Progenitor cell of endocrine pancreas (in vitro differentiated cells): Measurements from ENCODE around the gene OTOP1. TPM values are rescaled to one million over a fixed set of nuclear protein-coding genes. Genes with fewer than 3 reads are reported as not detected.

Source experiments
- DNase-seq: peaks from one replicate; pipeline ENCODE4 v3.0.0; 2021; ENCODE audit warnings: low spot score; ENCODE audit not compliant: unreplicated experiment
- H3K27ac Mint-ChIP-seq: 2 replicates; pipeline ENCODE4 v1.8.0; 2021; ENCODE audit warnings: mild to moderate bottlenecking, moderate library complexity, mixed read lengths
- H3K27me3 Mint-ChIP-seq: 2 replicates; pipeline ENCODE4 v1.8.0; 2021; ENCODE audit warnings: mixed read lengths
- H3K36me3 Mint-ChIP-seq: 2 replicates; pipeline ENCODE4 v1.8.0; 2022; ENCODE audit warnings: mixed read lengths; ENCODE audit not compliant: insufficient read depth
- H3K4me1 Mint-ChIP-seq: 2 replicates; pipeline ENCODE4 v1.8.0; 2021; ENCODE audit warnings: low read depth, mixed read lengths
- H3K4me3 Mint-ChIP-seq: 2 replicates; pipeline ENCODE4 v1.8.0; 2021; ENCODE audit warnings: low read depth, mild to moderate bottlenecking, moderate library complexity, mixed read lengths
- H3K9me3 Mint-ChIP-seq: 2 replicates; pipeline ENCODE4 v1.8.0; 2021; ENCODE audit warnings: low read depth, mixed read lengths
- CTCF ChIP-seq: fragments of 200-600 bp; sonication (generic); IDR thresholded peaks from one replicate; pipeline ENCODE4 v1.5.0; 2021; ENCODE audit warnings: antibody characterized with exemption, mild to moderate bottlenecking; ENCODE audit not compliant: unreplicated experiment
- total RNA-seq: library from RNA; stranded (reverse); gene quantifications from 2 replicates; pipeline ENCODE4 v1.2.1, GENCODE V29; 2021

The OTOP1 gene
- total RNA-seq, 1 donor from 2014 or later: not detected

GRCh38 chr4:4206204-4206603 is 20.5 kb downstream of the OTOP1 start:
- no peaks in the 10 kb centered on the region for H3K9me3 Mint-ChIP-seq
- TF ChIP-seq CTCF: no peak
- no peak for DNase-seq
- H3K27ac Mint-ChIP-seq: no peak overlapping the region
- H3K4me1 Mint-ChIP-seq: peaks cover 7% of the 10 kb centered on the region
- H3K27me3 Mint-ChIP-seq: peaks cover 27% of the 10 kb centered on the region
- no peak overlapping the region for H3K4me3 Mint-ChIP-seq
- H3K36me3 Mint-ChIP-seq: no peaks in the 10 kb centered on the region

DNA sequence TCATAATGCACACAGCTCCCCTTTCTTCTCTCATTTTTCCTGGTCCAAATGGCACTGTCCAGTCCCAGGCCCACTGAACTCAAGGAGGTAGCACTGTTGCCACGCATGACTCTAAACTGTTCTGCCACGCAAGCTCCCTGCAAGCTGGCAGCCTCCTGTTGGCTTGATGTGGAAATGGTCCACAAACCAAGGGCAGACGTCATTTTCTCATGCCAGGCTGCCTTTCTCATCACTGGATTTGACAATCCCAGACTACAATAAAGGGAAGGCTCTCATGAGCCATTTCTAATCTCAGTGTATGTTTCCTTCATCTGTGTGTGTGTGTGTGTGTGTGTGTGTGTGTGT is 22.4 kb downstream of the OTOP1 start:
- H3K27me3 Mint-ChIP-seq: peaks cover 16% of the 10 kb centered on the region
- DNase-seq: no peak
- no peak overlapping the region for H3K27ac Mint-ChIP-seq
- H3K4me1 Mint-ChIP-seq: peaks cover 7% of the 10 kb centered on the region
- no peak for TF ChIP-seq CTCF
- no peak overlapping the region for H3K4me3 Mint-ChIP-seq
- H3K36me3 Mint-ChIP-seq: no peaks in the 10 kb centered on the region
- H3K9me3 Mint-ChIP-seq: no peaks in the 10 kb centered on the region

DNA sequence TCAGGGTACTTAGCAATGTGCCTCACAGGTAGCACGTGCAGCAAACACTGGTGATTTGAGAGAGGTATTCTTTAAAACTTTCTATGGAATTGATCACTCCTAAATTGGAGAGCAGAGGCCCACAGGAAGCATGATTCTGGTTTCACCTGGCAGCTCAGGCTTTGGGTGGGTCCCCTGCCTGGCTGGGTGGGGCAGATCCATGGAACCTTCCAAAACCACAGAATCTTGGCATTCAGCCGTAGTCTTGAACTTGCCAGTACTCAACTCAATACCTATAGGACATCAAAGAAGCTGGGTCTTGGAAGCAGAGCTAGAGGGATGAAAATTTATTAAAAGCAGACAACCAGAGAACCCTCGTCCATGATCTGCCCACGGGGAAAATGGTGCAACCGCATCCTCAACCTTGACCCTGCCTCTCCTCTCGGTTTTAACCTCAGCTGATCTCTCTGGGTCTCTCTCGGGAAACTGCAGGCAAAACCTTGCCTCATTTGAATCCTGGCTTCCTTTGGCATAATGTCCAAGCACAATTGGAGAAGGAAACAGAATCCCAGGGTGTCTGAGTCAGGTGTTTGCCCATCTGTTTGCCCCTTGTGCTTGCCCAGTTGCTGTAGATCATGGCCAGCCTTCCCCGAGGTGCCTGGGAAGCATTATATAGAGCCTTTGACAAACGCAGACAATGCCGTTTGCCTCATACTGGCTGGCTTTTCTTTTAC is 22.9 kb downstream of the OTOP1 start:
- Mint-ChIP-seq H3K4me1 (peaks cover 7% of the 10 kb centered on the region), H3K27ac (no peak overlapping the region), H3K27me3 (peaks cover 15% of the 10 kb centered on the region), H3K9me3 (no peaks in the 10 kb centered on the region), H3K36me3 (no peaks in the 10 kb centered on the region), H3K4me3 (no peak overlapping the region)
- DNase-seq: no peak
- no peak for TF ChIP-seq CTCF

GRCh38 chr4:4202510-4202909 is 24.2 kb downstream of the OTOP1 start:
- Mint-ChIP-seq H3K36me3 (no peaks in the 10 kb centered on the region), H3K27me3 (peaks cover 4% of the 10 kb centered on the region), H3K9me3 (no peaks in the 10 kb centered on the region), H3K27ac (no peak overlapping the region), H3K4me1 (peaks cover 7% of the 10 kb centered on the region), H3K4me3 (no peak overlapping the region)
- no peak for TF ChIP-seq CTCF
- DNase-seq: no peak

DNA sequence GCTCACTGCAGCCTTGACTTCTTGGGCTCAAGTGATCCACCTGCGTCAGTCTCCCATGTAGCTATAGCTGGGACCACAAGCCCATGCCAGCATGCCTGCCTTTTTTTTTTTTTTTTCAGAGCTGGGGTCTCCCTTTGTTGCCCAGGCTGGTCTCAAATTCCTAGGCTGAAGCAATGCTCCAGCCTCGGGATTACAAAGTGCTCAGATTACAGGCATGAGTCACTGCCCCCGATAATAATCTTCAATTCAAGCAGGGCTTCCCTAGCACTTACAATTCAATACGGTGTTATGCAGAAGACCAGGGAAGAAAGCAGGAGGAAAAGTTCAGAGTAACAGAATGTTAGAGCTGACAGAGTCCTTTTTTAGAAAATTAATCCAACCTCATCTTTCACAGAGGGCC is 26.1 kb downstream of the OTOP1 start:
- no peak for TF ChIP-seq CTCF
- Mint-ChIP-seq H3K9me3 (no peaks in the 10 kb centered on the region), H3K27me3 (peaks cover 4% of the 10 kb centered on the region), H3K4me3 (no peak overlapping the region), H3K4me1 (peaks cover 5% of the 10 kb centered on the region), H3K27ac (no peak overlapping the region), H3K36me3 (no peaks in the 10 kb centered on the region)
- DNase-seq: no peak
